Parathyroid adenoma (tissue), 2 donors: Measurements from ENCODE around the gene CELA1.

Experiments used
- H2AFZ ChIP-seq: fragments of 300-600 bp; sonication (generic); one replicate; pipeline ENCODE4 v1.7.0; 2017; ENCODE audit warnings: antibody characterized with exemption, mild to moderate bottlenecking
- H3K27ac ChIP-seq: fragments of 300-600 bp; sonication (generic); one replicate; pipeline ENCODE4 v1.7.0; 2017
- H3K27me3 ChIP-seq: fragments of 300-600 bp; sonication (generic); one replicate; pipeline ENCODE4 v1.7.0; 2017; ENCODE audit warnings: low read length; ENCODE audit not compliant: control insufficient read depth, insufficient read depth
- H3K36me3 ChIP-seq: fragments of 300-600 bp; sonication (generic); one replicate; pipeline ENCODE4 v1.7.0; 2017; ENCODE audit warnings: low read length; ENCODE audit not compliant: control insufficient read depth, insufficient read depth
- H3K4me1 ChIP-seq: fragments of 300-600 bp; sonication (generic); one replicate; pipeline ENCODE4 v1.7.0; 2017; ENCODE audit warnings: control low read depth
- H3K4me2 ChIP-seq: fragments of 300-600 bp; sonication (generic); one replicate; pipeline ENCODE4 v1.7.0; 2017; ENCODE audit warnings: low read length
- H3K4me3 ChIP-seq: fragments of 300-600 bp; sonication (generic); one replicate; pipeline ENCODE4 v1.7.0; 2017; ENCODE audit warnings: low read depth, low read length
- H3K79me2 ChIP-seq: fragments of 300-600 bp; sonication (generic); one replicate; pipeline ENCODE4 v1.7.0; 2017; ENCODE audit warnings: control low read depth
- H3K9ac ChIP-seq: fragments of 300-600 bp; sonication (generic); one replicate; pipeline ENCODE4 v1.7.0; 2017; ENCODE audit warnings: mild to moderate bottlenecking
- H3K9me3 ChIP-seq: fragments of 300-600 bp; sonication (generic); one replicate; pipeline ENCODE4 v1.7.0; 2017; ENCODE audit warnings: low read length; ENCODE audit not compliant: control insufficient read depth
- TF ChIP-seq, protein P1 (sequence below): fragments of 300-600 bp; sonication (generic); IDR thresholded peaks from one replicate; pipeline ENCODE4 v1.7.0; 2017; ENCODE audit warnings: antibody characterized with exemption, mild to moderate bottlenecking
- donor health status: primary hyperparathyroidism.

Gene CELA1

DNA sequence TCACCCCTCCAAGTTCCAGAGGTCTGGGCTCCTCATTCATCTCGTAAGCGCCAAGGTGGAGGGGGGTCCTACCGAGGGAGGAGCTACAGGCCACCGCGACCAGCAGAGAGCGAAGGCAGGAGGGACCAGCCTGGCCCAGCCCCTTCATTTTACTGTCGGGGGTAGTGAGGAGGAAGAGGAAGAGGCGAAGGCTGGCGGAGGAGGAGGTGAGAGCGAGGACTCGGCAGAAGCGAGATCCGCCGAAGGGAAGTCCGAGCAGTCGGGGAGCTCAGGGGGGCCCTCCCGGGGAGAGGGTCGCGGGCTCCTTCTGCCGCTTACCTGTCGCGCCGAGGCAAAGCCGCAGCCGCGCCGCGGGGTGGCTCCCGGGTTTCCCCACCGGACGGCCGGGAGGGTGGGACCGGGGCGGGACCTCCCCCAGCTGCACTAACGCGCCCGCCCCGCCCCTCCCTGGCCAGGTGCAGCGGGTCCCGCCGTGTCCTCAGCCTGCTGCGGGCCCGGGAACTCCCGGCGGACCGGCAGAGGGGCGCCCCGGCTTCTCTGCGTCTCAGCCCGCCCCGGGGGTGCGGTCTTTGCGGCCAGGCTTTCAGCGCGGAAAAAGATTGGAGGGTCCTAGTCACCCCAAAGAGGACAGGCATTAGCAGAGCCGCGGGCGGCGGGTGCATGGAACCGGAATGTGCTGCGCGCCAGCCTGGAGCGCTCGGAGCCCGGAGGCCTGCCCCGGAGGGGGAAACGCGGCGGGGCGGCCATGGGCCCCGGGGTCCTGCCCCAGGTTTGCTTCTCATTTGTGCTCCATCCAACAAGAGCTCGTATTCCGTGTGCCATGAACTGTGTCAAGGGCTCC is 45.0 kb upstream of the CELA1 start, which contains the start of gene GALNT6:
Gene GALNT6, minus strand, starts transcription at position 124 of the 841 bp plus-strand sequence. CDS start 11,625 bp downstream, outside the sequence.
- Histone ChIP-seq H3K4me1 (peaks cover 14% of the 10 kb centered on the region), H3K27me3 (no peaks in the 10 kb centered on the region), H3K4me2 (peak within 1 kb of the TSS; percentile 57), H2AFZ (peak within 1 kb of the TSS; percentile 97), H3K79me2 (no peaks in the 10 kb centered on the region), H3K4me3 (peak within 1 kb of the TSS; percentile 64), H3K36me3 (no peaks in the 10 kb centered on the region), H3K9ac (peak within 1 kb of the TSS; percentile 61), H3K27ac (no peak within 1 kb of the TSS), H3K9me3 (no peaks in the 10 kb centered on the region)
- TF ChIP-seq, protein P1, sequence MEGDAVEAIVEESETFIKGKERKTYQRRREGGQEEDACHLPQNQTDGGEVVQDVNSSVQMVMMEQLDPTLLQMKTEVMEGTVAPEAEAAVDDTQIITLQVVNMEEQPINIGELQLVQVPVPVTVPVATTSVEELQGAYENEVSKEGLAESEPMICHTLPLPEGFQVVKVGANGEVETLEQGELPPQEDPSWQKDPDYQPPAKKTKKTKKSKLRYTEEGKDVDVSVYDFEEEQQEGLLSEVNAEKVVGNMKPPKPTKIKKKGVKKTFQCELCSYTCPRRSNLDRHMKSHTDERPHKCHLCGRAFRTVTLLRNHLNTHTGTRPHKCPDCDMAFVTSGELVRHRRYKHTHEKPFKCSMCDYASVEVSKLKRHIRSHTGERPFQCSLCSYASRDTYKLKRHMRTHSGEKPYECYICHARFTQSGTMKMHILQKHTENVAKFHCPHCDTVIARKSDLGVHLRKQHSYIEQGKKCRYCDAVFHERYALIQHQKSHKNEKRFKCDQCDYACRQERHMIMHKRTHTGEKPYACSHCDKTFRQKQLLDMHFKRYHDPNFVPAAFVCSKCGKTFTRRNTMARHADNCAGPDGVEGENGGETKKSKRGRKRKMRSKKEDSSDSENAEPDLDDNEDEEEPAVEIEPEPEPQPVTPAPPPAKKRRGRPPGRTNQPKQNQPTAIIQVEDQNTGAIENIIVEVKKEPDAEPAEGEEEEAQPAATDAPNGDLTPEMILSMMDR: no peak

DNA sequence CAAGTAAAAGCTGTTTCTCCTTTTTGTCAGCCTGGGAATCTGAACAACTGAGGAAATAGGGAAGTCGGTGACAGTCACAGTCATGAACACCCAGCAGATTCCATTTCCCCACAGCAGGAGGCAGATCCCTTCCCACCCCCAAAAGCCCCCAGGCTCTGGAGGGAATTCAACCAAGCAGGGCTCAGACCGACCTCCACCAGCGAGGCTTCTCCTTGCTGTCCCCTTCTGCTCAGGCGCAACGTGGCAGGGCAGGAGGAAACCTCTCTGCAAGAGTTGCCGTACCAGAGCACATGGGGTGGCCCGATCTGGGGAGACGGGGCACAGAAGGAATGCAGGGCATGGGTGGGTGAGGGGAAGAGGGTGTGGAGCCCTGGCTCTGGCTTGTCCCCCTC is 44.4 kb upstream of the CELA1 start:
- Histone ChIP-seq H3K4me2 (peak overlapping the region; percentile 57), H3K4me3 (peak overlapping the region; percentile 64), H3K9ac (no peak overlapping the region), H3K79me2 (no peaks in the 10 kb centered on the region), H3K9me3 (no peaks in the 10 kb centered on the region), H3K27me3 (no peaks in the 10 kb centered on the region), H3K36me3 (no peaks in the 10 kb centered on the region), H3K4me1 (peaks cover 14% of the 10 kb centered on the region), H2AFZ (peak overlapping the region; percentile 97), H3K27ac (no peak overlapping the region)
- TF ChIP-seq, protein P1: no peak

DNA sequence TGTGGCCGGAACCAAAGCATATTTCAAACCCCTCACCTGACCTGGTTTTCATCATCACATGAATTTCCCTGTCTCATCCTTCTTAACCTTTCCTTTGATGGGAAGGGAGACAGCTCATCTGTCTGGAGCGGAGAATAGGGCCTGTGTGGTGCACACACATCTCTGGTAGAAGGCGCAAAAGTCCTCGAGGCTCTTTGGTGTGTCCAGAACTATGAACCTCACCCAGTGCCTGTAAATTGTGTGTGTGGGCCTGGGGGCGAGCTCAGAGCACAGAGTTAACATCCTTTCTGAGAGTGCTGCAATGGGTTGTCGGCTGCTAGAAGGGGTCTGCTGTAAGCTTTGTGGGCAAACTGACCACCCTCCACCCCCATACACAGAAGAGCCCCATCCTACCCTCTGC is 44.0 kb upstream of the CELA1 start:
- no peak overlapping the region for H3K4me2 ChIP-seq
- H3K27ac ChIP-seq: no peak overlapping the region
- no peaks in the 10 kb centered on the region for H3K27me3 ChIP-seq
- no peaks in the 10 kb centered on the region for H3K9me3 ChIP-seq
- TF ChIP-seq, protein P1: no peak
- no peak overlapping the region for H3K4me3 ChIP-seq
- peak overlapping the region; percentile 97 for H2AFZ ChIP-seq
- no peaks in the 10 kb centered on the region for H3K79me2 ChIP-seq
- peaks cover 14% of the 10 kb centered on the region for H3K4me1 ChIP-seq
- no peak overlapping the region for H3K9ac ChIP-seq
- H3K36me3 ChIP-seq: no peaks in the 10 kb centered on the region

DNA sequence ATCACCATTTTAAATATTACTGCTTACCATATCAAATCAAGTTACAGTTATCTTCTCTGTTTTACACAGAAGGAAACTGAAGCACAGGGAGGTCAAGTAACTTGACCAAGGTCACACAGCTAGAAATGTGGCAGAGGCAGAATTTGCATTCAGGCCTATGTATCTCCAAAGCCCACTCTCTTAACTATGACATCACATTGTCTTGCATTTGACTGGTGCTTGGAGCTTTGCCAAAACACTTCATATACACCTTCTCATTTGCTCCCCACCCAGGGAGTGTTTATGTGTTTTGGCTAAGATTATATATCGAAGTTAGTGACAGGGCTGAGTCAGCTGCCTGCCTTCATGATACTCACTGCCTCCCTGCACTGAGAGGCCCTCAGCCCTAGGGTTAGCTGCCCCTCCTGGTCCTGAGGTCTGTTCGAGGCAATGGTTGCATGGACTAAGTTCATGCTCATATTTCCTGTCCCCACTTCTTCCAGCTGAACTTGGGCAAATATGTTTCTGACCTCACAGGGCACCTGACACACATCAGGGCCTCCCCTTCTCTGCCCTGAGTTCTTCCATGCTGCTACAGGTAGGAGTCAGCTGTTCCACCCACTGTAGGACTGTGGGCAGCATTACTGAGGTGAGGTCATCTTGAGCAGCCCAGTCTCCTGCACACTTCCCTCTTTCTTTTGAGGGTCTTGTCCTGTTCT is 43.0 kb upstream of the CELA1 start:
- Histone ChIP-seq H3K36me3 (no peaks in the 10 kb centered on the region), H3K9ac (no peak overlapping the region), H3K79me2 (no peaks in the 10 kb centered on the region), H3K4me3 (no peak overlapping the region), H3K4me2 (no peak overlapping the region), H2AFZ (no peak overlapping the region), H3K27ac (no peak overlapping the region), H3K4me1 (peaks cover 14% of the 10 kb centered on the region), H3K9me3 (no peaks in the 10 kb centered on the region), H3K27me3 (no peaks in the 10 kb centered on the region)
- TF ChIP-seq, protein P1: no peak
